ENCODE measurements around the gene HLA-DOA.

HLA-DOA gene

DNA sequence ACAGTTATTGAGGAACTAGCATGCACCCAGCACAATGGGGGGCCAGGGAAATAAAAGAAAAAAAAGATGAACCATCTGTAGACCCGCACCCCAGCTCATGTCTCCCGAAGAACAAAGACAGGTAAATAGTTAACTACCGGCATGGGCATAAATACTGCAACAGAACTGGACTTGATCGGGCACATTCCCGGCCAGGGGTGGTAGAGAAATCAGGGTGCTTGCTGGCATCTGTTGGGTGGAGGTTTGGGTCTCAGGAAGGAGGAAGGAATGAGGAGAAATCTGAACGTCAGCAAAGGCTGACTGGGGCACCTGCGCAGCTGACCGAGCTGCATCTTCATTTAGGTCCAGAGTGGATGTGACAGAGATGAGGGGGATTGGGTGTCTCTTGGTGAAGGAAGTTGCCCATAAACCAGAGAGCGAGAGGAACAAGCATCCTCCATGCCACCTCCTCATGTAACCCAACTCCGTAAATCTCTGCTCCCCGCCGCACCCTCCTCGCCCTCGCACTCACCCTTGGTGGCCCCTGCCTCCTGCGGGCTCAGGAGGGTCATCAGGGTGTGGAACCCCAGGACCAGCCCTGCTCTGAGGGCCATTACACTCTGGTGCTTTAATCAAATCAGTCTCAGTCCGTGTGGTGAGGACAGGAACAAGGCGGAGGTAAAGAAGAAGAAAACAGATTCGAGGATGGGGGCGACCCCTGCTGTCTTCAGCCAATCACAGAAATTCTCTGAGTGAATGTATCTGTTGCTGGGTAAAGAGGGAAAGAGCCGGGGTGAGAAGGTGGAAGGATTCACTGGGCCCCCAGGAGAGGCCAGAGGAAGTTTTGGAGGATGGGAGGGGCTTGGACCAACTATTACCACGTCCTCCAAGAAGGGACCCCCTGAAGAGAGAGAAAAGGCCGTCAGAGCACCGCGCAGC, at the start of gene HLA-DOA:
TSS of gene HLA-DOA (minus strand) at position 648 of the 918 bp plus-strand sequence.
- DNase-seq (ENCODE audit: low read depth), result no peak
- H3K4me3 ChIP-seq (ENCODE audit: low read length), result no peak within 1 kb of the TSS
- TF ChIP-seq CTCF (IDR thresholded peaks at IDR 0.05; ENCODE audit: insufficient read depth, low read depth, low read length, missing control alignments), result no peak

DNA sequence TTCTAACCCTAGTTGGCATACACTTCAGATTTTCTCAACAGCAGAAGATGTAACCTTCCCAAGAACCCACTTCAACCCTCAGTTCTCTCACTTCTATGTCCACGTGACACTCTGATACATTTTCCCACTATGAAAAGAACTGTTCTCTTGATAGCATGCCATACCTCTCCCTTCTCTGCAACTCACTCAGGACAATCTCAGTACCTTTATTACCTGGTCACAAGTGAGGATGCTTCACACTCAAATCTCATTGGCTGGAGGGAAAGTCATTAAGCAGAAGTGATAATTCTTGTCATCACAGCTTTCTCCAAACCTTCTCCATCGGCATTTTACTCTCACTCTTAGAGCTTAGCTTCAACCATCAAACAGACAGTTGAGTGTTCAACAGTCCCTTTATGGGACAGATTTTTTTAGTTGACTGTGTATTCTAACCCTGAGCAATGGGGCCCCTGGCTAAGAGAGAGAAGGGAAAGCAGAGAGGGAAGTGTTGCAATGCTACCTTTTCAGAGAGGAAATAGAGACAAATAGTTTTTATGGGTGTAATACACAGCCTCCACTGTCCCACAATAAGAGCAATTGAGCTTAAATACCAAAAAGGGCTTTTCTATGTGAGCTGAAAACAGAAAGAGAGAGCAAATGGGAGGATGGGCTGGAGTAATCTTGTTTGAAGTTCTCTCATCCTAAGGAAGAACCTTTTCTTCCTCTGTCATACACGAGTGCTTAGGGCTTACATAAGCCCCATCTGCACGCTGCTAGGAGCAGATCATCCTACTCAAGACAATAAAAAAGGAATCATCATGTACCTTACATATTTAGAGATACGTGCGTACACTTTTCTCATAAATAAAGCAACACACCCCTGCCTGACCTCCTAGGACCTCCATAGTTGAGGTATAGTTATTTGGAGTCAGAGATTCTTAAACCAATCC, 48.1 kb upstream of the HLA-DOA start:
- no peak for DNase-seq (ENCODE audit: low read depth)
- no peak overlapping the region for H3K4me3 ChIP-seq (ENCODE audit: low read length)
- TF ChIP-seq CTCF (IDR thresholded peaks at IDR 0.05; ENCODE audit: insufficient read depth, low read depth, low read length, missing control alignments), result no peak

- H3K4me3 ChIP-seq (ENCODE audit: low read length), result no peak overlapping the region
- no peak for DNase-seq (ENCODE audit: low read depth)
- no peak for TF ChIP-seq CTCF (IDR thresholded peaks at IDR 0.05; ENCODE audit: insufficient read depth, low read depth, low read length, missing control alignments)
Observed at GRCh38 chr6:33053230-33053629, 43.8 kb upstream of the HLA-DOA start.

DNA sequence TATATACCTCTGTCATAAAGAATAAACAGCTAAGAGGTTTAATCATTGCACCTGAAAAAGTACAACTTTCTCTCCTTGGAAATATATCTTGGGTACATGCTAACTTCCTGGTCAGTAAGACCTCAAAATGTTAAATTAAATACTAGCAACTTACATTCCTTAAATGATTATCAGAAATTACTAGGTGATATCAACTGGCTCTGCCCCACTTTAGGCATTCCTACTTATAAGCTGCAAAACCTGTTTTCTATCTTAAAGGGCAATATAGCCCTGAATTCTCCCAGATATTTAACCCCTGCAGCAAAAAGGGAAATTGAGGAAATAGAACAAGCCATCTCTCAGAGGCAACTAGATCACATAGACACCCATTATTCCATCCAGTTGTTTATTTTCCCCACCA, 43.2 kb upstream of the HLA-DOA start:
- DNase-seq (ENCODE audit: low read depth), result no peak
- TF ChIP-seq CTCF (IDR thresholded peaks at IDR 0.05; ENCODE audit: insufficient read depth, low read depth, low read length, missing control alignments), result no peak
- no peak overlapping the region for H3K4me3 ChIP-seq (ENCODE audit: low read length)

DNA sequence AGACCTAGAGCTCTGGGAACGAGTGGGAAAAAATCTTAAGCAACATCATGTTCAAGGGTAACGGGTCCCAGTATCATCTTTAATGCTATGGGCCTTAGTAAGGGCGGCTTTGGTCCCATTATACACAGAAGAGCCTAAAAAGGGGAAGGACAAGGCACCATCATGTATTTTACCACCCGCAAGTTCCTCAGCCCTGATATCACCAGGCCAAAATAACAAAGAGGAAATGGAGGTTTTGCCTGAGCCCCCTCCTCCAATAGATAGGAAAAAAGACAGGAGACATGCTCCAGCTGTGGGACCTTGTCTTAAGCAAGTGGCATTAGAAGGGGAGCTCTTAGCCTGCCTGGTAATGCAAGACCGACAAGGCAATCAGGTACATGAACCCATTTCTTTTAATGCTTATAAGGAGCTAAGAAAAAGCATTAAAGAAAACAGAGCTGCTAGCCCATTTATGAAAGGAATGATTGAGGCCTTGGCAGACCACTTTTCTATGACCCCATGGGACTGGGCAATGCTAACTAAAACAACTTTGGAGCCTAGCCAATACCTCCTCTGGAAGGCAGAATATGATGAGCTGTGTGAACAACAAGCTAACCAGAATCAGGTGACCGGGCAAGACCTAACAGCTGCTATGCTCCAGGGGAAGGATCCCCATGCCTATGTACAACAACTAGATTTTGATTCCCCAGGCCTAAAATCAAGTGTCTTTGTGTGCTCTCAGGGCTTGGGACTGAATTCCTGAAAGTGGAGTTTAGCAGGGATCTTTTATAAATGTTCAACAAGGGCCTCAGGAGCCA, 40.8 kb upstream of the HLA-DOA start:
- H3K4me3 ChIP-seq (ENCODE audit: low read length), result no peak overlapping the region
- no peak for TF ChIP-seq CTCF (IDR thresholded peaks at IDR 0.05; ENCODE audit: insufficient read depth, low read depth, low read length, missing control alignments)
- DNase-seq (ENCODE audit: low read depth), result no peak

DNA sequence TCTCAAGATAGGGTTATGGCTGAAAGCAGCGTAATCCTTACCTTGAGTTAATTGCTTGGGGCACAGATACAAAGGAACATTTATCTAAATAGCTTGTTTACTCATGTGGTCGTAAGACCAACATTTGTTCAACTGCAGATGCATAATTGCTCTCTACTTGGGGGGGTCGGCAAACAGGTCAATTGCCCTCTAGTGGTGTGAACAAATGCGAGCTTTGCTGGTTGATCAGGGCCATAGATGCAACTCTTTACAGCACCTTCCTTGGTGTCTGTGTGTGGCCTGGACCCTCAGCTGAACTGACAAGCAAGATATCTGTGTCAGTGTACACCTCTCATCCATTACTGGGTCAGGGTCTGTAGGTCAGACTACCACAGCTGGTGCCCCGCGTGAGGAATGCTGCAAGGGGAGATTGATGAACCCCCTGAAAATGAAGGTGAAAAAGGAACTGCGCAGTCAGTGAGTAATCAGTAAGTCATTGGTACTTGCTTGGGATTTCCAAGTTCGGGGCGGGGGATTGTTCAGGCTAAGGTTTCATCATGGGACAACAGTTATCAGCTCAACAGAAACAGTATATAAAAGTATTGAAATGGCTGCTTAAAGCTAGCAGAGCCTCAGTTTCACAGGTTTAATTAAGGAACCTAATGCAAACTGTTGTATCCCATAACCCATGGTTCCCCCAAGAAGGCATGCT, 40.1 kb upstream of the HLA-DOA start:
- no peak overlapping the region for H3K4me3 ChIP-seq (ENCODE audit: low read length)
- DNase-seq (ENCODE audit: low read depth), result no peak
- no peak for TF ChIP-seq CTCF (IDR thresholded peaks at IDR 0.05; ENCODE audit: insufficient read depth, low read depth, low read length, missing control alignments)
